ENCODE measurements around the gene ZNF93. TPM values are rescaled to one million over a fixed set of nuclear protein-coding genes. Genes with fewer than 3 reads are reported as not detected.
"Not testable (repeated sequence)": the region's sequence is repeated elsewhere in the genome, so short reads cannot be mapped to it uniquely, and the experiment has no call there.

Gene ZNF93
- total RNA-seq, 1 donor from 2014 or later = 15.8 TPM

- Histone ChIP-seq H2AFZ (ENCODE audit: low read depth, low read length) (peak overlapping the region; percentile 99), H3K9me3 (ENCODE audit: insufficient read depth, low read depth, low read length) (peaks cover 5% of the 10 kb centered on the region), H3K27me3 (ENCODE audit: insufficient read depth, low read length) (no peaks in the 10 kb centered on the region), H3K4me3 (ENCODE audit: insufficient read depth, low read depth, low read length) (peak overlapping the region; percentile 78), H3K27ac (ENCODE audit: low read depth, low read length) (peak overlapping the region; percentile 80), H3K4me2 (ENCODE audit: low read length) (peak overlapping the region; percentile 91), H3K79me2 (ENCODE audit: insufficient read depth, low read length) (peaks cover 54% of the 10 kb centered on the region), H4K20me1 (ENCODE audit: insufficient read depth, low read length) (peaks cover 4% of the 10 kb centered on the region), H3K36me3 (ENCODE audit: insufficient read depth, low read length) (no peaks in the 10 kb centered on the region), H3K4me1 (ENCODE audit: insufficient read depth, low read length) (no peaks in the 10 kb centered on the region), H3K9ac (ENCODE audit: low read length) (peak overlapping the region; percentile 91)
- Mint-ChIP-seq H3K9me3 (ENCODE audit: unreplicated experiment) (peaks cover 12% of the 10 kb centered on the region), H3K36me3 (ENCODE audit: low read depth, unreplicated experiment) (peaks cover 9% of the 10 kb centered on the region), H3K27ac (ENCODE audit: unreplicated experiment) (peak overlapping the region; percentile 89), H3K4me3 (ENCODE audit: unreplicated experiment) (peak overlapping the region; percentile 100), H3K27me3 (ENCODE audit: low read depth, unreplicated experiment) (no peaks in the 10 kb centered on the region), H3K4me1 (ENCODE audit: low read depth, unreplicated experiment) (peaks cover 10% of the 10 kb centered on the region)
- DNase-seq (ENCODE audit: low read depth) (no peak), FAIRE-seq (no peak)
- no peak for TF ChIP-seq EZH2 (IDR thresholded peaks at IDR 0.05; ENCODE audit: insufficient read depth, low read length)
- TF ChIP-seq CTCF (IDR thresholded peaks at IDR 0.05; ENCODE audit: insufficient read depth, low read depth, low read length) = no peak
Observed at GRCh38 chr19:19866611-19867248, 34.0 kb upstream of the ZNF93 start.

DNA sequence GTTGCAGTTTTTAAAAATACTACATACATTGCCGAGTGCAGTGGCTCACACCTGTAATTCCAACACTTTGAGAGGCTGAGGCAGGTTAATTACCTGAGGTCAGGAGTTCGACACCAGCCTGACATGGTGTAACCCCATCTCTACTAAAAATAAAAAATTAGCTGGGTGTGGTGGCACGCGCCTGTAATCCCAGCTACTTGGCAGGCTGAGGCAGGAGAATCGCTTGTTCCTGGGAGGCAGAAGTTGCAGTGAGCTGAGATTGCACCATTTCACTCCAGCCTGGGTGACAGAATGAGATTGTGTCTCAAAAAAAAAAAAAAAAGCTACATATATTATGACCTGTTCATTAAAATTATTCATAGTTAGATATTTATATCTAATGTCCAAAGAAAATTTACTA lies 30.7 kb upstream of the ZNF93 start:
- not testable (repeated sequence) for H3K9ac ChIP-seq (ENCODE audit: low read length); H3K36me3 ChIP-seq (ENCODE audit: insufficient read depth, low read length); FAIRE-seq; H3K4me1 ChIP-seq (ENCODE audit: insufficient read depth, low read length); H3K4me3 Mint-ChIP-seq (ENCODE audit: unreplicated experiment); DNase-seq (ENCODE audit: low read depth); H3K9me3 ChIP-seq (ENCODE audit: insufficient read depth, low read depth, low read length); H4K20me1 ChIP-seq (ENCODE audit: insufficient read depth, low read length); H3K27ac Mint-ChIP-seq (ENCODE audit: unreplicated experiment); H3K4me3 ChIP-seq (ENCODE audit: insufficient read depth, low read depth, low read length); H3K27ac ChIP-seq (ENCODE audit: low read depth, low read length); H3K27me3 ChIP-seq (ENCODE audit: insufficient read depth, low read length); H2AFZ ChIP-seq (ENCODE audit: low read depth, low read length); H3K27me3 Mint-ChIP-seq (ENCODE audit: low read depth, unreplicated experiment); H3K4me2 ChIP-seq (ENCODE audit: low read length)
- Mint-ChIP-seq H3K36me3 (ENCODE audit: low read depth, unreplicated experiment) (peaks cover 23% of the 10 kb centered on the region), H3K4me1 (ENCODE audit: low read depth, unreplicated experiment) (peaks cover 10% of the 10 kb centered on the region), H3K9me3 (ENCODE audit: unreplicated experiment) (peaks cover 11% of the 10 kb centered on the region)
- peaks cover 78% of the 10 kb centered on the region for H3K79me2 ChIP-seq (ENCODE audit: insufficient read depth, low read length)

- H3K9ac ChIP-seq (ENCODE audit: low read length) = no peak overlapping the region
- no peak overlapping the region for H3K27ac ChIP-seq (ENCODE audit: low read depth, low read length)
- Mint-ChIP-seq H3K36me3 (ENCODE audit: low read depth, unreplicated experiment) (peaks cover 38% of the 10 kb centered on the region), H3K4me3 (ENCODE audit: unreplicated experiment) (no peak overlapping the region), H3K27me3 (ENCODE audit: low read depth, unreplicated experiment) (no peaks in the 10 kb centered on the region), H3K4me1 (ENCODE audit: low read depth, unreplicated experiment) (peaks cover 10% of the 10 kb centered on the region), H3K27ac (ENCODE audit: unreplicated experiment) (no peak overlapping the region), H3K9me3 (ENCODE audit: unreplicated experiment) (peaks cover 15% of the 10 kb centered on the region)
- H3K27me3 ChIP-seq (ENCODE audit: insufficient read depth, low read length) = no peaks in the 10 kb centered on the region
- H3K4me3 ChIP-seq (ENCODE audit: insufficient read depth, low read depth, low read length) = no peak overlapping the region
- H3K36me3 ChIP-seq (ENCODE audit: insufficient read depth, low read length) = no peaks in the 10 kb centered on the region
- peaks cover 4% of the 10 kb centered on the region for H4K20me1 ChIP-seq (ENCODE audit: insufficient read depth, low read length)
- H3K4me2 ChIP-seq (ENCODE audit: low read length) = no peak overlapping the region
- TF ChIP-seq EZH2 (IDR thresholded peaks at IDR 0.05; ENCODE audit: insufficient read depth, low read length) (no peak), CTCF (IDR thresholded peaks at IDR 0.05; ENCODE audit: insufficient read depth, low read depth, low read length) (no peak)
- FAIRE-seq (no peak), DNase-seq (ENCODE audit: low read depth) (no peak)
- H3K9me3 ChIP-seq (ENCODE audit: insufficient read depth, low read depth, low read length) = peaks cover 3% of the 10 kb centered on the region
- H3K4me1 ChIP-seq (ENCODE audit: insufficient read depth, low read length) = no peaks in the 10 kb centered on the region
- no peak overlapping the region for H2AFZ ChIP-seq (ENCODE audit: low read depth, low read length)
- H3K79me2 ChIP-seq (ENCODE audit: insufficient read depth, low read length) = peaks cover 84% of the 10 kb centered on the region
Observed at GRCh38 chr19:19871932-19872331, 28.8 kb upstream of the ZNF93 start.

Measured in astrocyte (in vitro differentiated cells and primary cell).